Islet precursor cell (in vitro differentiated cells): ENCODE data around the gene LIMS2.

Experiments used
- DNase-seq: peaks from one replicate; pipeline ENCODE4 v3.0.0-alpha.2; 2018

Gene LIMS2

DNA sequence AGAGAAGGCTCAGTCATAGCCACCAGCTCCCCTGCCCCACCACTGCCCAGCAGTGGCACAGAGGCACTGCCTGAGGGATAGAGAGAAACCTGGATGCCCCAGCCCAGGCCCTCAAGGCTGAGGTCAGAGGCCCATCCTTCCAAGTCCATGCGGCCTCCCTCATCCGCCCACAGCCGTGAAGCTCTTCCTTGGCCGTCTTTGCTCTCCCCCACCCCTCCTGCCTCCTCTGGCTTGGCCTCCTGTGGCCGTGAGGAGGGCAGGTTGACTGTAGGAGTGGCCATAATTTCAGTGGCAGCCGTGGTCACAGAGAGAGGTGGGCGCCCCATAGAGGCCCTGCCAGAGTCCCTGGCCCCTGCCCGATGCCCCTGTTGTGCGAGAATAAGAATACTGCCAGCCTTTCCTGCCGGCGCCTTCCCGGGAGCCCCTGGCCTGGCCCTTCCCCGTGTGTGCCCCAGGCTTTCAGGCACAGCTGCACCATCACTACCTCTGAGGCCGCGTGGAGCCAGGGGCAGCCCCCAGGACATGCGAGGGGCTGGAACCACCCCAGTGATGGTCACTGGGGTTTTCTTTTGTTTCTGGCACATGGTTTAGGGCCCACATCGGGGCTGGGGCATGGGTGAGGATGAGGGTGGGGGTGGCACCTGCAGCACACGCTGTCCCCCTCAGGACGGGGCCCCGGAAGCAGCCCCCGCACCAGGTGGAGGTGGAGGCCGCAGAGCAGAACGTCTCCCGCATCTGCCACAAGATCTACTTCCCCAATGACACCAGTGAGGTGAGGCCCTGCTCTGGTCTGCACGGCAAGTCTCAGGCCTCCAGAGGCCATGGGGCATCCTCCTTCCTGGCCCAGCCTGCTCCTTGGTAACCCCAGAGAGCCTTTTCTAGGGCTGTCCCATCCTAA, 42.5 kb downstream of the LIMS2 start:
- DNase-seq = no peak

DNA sequence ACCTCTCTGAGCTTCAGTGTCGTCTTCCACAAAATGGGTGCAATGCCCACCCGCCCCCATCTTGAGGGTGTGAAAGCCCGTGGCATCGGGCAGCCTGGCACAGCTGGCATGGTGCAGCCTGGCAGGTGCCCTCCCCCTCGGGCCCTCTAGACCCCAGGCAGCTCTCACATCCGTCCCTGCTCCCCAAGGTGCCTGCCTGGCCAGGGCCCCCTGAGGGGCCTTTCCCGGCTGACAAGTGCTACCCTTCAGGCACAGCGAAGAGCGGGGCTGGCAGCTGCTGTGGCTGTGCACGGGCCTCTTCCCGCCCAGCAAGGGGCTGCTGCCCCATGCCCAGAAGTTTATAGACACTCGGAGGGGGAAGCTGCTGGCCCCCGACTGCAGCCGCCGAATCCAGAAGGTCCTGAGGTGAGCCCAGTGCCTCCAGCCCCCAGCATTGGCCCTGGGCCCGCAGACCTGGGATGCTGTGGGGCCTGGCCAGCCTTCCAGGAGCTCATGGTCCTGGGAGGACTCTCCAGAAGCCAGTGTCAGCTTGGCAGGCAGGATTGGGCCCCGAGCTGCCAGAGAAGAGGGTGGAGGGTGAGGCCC, 43.2 kb downstream of the LIMS2 start:
- no peak for DNase-seq

DNA sequence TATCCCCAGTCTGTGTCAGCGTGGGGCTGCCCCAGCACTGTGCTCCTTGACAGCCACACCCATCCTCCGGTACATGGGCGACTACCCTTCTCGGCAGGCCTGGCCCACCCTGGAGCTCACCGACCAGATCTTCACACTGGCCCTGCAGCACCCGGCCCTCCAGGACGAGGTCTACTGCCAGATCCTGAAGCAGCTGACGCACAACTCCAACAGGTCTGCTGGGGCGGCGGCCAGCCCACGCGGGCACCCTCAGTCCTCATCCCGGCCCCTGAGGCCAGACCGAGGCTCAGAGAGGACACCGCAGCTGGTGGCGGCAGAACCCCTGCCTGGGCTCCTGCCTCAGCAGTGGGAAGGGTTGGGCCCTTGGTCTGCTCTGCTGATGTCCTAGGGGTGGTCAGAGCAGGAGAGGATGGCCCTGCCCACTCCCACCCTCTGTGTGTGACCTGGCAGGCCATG, 43.8 kb downstream of the LIMS2 start:
- no peak for DNase-seq

DNA sequence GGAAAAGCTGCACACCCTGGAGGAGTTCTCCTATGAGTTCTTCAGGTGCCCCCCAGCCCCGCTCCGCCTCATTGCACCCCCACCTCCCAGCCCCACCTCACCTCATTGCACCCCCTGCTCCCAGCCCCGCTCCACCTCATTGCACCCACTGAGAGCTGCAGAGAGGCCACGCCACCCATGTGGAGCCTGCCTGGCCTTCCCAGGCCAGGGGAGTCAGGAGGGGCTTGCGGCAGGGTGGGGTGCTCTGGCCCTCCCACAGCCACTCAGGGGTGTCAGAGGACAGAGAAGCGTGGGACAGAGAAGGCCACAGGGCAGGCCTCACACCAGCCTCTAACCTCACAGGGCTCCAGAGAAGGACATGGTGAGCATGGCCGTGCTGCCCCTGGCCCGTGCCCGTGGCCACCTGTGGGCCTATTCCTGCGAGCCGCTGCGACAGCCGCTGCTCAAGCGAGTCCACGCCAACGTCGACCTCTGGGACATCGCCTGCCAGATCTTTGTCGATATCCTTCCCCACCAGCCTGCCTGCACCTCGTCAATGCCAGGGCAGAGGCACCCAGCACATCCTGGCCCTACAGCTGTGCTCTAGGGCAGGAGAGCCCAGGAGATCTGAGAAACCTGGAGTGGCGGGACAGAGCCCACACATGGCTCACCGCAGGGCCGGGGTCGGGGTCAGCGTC, 44.3 kb downstream of the LIMS2 start:
- DNase-seq = no peak

DNA sequence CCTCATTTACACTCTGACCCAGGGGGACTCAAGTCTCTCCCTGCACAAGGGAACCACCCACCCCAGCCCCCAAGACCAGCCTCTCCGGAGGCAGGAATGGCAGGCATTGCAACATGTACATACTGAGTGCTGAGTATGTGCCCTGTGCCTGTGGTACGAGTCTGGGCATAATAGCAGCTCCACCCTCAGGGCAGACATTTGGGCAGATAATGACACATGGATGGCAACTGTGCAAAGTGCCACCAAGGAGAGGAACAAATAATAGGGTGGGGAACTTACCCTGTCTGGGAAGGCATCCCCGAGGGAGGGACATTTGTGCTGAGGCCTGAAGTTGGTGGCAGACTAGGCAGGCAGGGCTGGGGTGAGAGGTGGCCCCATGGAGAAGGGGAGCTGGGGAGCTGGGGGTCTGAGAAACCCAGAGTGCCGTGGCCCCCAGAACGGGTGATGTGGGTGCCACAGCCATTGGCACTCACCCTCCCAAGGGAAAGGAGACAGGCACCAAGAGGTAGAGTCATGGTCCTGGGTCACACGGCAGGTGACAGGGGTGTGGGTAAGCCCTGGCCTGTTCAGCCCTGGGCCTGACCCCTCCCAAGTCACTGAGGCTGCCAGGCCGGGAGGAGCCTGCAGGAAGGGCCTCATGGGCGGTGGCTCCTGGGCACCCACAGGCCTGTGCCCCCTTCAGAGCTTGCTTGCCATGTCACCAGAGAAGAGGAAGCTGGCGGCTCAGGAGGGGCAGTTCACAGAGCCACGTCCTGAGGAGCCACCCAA, 45.0 kb downstream of the LIMS2 start:
- no peak for DNase-seq

DNA sequence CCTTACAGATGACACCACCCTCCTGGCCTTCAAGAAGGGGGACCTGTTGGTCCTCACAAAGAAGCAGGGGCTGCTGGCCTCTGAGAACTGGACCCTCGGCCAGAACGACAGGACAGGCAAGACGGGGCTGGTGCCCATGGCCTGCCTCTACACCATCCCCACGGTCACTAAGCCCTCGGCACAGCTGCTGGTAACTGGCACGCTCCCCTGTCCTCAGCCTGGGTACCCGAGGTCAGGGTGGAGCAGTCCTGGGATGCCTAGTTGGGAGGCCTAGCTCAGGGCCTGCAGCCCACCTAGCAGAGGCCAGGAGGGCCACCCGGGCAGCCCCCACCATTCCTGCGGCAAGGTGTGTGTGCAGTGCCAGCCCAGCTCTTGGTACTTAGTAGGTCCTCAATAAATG, 45.7 kb downstream of the LIMS2 start:
- no peak for DNase-seq

DNA sequence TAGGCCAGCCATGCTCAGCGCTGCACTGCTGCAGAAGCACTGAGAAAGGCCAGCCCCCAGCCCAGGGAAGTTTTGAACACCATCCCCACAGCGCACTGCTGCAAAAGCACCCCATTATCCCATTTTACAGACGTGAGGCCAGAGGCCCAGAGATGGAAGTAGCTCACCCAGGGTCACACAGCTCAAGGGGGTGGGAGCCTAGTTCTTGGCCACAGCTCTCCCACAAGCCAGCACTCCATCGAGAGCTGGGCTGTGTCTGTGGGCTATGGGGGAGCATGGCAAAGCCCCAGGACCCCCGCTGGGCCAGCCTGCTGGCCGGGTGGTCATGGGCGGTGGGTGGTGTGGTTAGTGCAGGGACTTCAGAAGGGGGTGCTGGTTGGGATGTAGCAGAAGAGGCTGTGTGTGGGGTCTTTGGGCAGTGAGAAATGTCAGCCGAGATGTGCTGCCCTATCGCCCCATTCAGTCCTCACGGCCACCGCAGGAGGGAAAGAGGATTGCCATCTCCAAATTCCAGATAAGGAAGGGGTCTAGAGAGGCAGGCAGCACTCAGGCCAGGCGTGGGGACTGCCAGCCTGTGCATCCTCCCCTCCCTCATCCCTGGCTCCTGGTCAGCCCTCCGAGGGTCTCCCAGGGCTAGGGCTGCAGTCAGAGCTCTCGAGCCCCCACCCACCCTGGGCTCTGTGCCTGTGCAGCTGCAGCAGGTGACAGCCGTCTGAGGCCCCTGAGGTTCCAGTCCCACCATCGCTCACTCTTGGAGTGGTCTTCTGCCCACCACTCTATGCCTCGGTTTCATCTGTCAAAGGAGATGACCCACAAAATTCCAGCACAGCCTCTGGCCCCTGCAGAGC, 46.3 kb downstream of the LIMS2 start:
- no peak for DNase-seq

DNA sequence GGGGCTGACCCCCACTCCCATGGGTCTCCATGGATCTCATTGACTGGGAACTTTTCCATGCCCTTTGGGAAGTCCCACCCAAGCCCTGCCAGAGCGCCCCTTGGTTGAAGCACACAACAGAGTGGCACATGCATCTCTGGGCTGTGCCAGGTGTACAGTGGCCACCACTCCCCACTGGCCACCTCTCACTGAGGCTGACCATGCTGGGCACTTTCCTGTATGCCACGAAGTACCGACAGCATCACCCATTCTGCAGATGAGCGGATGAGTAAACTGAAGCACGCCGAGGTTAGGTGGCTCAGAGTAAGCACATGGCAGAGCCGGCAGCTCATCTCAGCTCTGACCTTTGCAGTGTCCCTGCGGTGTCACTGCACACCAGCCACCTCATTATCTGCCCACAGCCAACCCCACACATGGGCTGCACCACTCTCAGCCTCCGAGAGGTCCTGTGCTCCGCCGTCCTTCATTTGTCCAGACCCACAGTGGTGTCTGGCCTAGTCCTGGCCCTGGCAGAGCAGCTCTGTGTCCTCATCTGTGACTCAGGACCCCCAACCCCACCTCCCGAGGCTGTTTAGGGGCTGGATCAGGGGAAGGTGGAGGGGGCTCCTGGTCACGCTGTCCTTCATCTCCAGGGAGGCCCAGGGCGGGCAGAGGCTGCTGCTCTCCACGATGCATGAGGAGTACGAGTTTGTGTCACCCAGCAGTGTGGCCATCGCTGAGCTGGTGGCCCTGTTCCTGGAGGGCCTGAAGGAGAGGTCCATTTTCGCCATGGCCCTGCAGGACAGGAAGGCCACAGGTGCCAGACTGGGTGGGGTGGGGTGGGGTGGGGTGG, 47.4 kb downstream of the LIMS2 start:
- DNase-seq = no peak

DNA sequence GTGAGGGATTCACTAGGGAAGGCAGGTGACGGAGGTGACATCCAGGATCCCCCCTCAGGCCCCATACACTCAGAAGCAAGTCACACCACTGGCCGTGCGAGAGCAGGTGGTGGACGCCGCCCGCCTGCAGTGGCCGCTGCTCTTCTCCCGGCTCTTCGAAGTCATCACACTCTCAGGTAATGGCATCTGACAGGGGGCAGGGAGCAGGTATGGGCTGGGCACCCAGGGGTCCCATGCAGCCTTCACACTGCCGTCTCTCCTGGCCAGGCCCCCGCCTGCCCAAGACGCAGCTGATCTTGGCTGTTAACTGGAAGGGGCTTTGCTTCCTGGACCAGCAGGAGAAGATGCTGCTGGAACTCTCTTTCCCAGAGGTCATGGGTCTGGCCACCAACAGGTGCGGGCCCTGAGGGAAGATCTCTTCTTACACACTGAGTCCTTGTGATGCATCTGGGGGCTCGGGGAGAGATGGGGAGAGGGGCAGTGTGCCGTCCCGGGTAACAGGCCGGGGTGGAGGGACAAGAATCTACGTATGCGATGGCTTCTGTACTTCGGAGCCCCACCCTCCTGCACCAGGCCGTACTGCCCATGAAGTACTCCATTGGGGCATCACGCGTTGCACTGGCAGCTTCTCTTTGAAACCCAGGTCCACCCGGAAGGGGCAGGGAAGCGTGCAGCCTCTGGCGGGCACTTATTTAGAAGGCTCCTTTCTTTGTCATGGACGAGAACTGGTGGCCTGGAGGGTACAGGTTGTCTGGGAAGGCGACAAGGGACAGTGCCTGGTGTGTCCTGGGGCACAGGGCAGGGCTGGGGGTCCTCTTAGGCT, 48.2 kb downstream of the LIMS2 start:
- no peak for DNase-seq

DNA sequence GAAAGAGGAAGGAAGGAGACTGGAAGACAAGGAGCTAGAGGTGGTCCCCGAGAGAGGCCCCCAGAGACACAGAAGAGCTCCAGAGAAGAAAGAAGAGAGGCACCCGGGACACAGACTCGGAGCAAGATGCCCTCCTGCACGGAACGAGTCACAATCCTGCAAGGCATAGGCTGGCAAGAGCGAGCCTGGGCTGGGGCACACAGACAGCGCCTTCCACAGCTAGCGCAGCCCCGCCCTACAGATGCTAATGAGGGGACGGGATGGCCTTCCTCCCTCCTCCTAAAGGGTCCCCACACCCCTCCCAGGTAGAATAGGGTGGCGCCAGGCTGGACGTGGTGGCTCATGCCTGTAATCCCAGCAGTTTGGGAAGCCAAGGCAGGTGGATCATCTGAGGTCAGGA, 49.2 kb downstream of the LIMS2 start:
- no peak for DNase-seq

DNA sequence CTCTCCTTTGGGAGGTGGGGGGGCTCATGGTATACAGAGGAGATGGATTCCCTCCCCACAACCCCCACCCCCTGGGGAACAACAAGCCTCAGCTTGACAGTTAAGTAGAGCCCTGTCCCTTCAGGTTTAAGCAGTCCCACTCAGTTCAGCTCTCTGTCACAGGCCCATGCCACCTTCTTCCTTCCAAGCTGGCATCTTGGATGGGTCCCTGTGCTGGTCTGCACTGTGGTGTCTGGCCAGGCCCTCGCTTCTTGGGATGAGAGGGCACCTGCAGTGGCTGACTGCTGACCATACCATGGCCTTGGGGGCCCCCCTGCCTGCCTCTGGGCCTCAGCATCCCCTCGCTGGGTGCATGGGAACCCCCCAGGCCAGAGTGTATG, 49.8 kb downstream of the LIMS2 start:
- DNase-seq = no peak

DNA sequence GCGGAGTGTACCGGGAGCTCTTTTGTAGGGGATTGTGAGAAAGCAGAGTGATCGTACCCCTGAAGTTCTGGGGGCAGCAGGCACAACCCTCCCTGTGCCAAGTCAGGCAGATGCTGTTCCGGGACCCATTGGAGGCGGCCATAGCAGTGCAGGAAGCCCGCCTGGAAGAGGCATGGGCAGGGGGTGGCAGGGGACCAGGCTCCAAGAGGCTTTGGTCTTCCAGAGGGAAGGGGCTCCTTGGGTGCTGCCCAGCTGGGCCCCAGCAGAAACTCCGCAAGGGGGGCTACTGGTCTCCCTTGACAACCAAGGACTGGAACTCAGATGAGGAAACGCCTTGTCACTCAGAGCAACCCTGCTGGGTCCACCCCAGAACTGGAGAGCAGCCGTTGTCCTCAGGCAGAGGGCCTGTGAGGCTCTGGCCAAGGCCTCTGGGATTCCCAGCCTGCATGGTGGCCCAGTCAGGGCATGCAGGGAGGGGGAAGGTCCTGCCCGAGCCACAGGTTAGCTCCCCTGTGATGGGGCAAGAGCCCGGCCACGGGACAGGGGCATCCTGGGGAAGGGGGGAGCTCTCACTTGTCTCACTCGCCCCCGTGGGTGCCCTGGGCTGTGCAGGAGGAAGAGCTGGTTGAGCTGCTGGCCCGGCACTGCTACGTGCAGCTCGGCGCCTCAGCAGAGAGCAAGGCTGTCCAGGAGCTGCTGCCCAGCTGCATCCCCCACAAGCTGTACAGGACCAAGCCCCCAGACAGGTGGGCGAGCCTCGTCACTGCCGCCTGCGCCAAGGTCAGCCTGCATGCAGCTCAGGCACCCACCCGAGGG, 50.4 kb downstream of the LIMS2 start:
- no peak for DNase-seq

DNA sequence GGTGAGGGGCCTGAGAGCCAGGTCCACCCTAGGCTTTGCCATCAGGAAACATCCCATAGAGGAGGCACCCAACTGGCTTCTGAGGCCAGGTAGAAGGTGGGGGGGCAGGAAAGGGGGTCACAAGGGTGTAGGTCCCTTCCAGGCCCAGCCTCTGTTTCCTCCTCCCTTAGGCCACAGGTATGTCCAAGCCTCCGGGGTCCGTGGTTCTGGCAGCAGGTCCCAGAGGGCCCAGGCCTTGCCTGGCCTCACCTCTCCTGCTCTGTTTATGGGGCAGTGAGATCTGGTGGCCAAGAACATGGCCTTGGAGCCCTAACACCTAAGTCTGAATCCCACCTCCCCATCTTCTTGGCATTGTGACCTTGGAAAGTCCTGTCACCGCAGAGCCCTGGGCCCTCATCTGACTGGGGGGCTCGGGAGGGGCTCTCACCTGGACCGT, 51.0 kb downstream of the LIMS2 start:
- no peak for DNase-seq

DNA sequence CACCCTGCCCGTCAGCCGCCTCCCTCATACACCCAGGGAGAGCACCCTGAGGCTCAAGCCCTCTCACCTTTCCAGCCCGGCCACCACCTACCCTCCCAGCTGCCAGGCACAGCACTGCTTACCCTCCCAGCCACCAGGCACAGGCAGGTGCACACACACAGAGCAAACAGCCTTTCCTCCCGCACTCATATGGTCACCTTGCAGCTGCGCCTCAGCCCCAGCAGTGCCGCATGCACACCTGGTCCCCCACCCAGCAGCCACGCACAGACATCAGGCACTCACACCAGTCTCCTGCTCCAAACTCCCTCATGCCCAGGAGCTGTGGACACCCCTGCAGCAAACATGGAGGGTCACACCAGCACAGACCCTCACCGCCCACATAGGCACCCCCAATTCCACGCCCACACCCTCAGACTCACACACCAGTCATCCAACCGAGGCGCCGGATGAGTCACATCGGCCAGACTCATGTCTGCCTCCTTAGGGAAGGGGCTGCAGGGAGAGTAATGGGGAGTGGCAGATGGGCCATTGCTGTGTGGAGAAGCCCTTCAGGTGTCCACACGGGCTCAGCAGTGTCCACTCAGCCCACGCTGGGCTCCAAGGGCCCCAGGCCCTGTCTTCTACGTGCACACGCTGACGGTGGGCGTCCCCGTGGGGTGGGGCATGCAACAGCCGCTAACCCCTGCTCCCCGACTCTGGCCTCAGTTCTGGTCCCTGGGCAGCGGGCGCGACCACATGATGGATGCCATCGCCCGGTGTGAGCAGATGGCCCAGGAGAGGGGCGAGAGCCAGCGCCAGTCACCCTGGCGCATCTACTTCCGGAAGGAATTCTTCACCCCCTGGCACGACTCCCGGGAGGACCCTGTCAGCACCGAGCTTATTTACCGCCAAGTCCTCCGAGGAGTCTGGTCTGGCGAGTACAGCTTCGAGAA, 51.7 kb downstream of the LIMS2 start:
- DNase-seq = peak; percentile 56

DNA sequence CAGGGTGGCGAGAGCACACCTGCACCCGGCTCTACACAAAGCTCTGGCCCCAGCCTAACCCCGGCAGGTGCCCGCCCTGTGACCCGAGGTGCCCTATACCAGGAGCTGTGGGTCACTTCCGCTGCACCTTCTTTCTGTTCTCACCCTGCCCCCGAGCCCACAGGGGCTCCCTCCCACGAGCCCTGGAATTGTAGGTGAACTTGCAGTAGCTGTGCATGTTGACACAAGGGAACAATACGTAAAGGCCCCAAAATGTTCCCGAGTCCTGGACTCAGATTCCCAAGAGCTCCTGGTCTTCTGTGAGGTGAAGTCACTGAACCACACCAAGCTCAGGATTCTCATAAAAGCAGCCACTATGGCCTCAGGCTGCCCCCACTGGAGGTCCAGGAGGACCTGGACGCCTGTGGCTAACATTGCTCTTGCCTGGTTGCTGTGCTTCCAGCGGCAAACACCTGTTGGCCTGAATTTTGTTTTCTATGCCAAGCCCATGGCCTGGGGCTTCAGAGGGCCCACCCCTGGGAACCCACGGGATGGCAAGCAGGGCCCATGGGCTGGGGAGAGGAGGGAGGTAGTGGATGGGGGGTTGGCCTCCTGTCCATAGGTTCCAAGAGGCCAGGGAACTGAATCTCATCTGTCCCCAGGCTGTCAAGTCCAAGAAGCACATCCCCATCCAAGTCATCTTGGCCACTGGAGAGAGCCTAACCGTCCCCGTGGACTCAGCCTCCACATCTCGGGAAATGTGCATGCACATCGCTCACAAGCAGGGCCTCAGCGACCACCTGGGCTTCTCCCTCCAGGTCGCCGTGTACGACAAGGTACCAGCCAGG, 52.6 kb downstream of the LIMS2 start:
- peak; percentile 48 for DNase-seq

DNA sequence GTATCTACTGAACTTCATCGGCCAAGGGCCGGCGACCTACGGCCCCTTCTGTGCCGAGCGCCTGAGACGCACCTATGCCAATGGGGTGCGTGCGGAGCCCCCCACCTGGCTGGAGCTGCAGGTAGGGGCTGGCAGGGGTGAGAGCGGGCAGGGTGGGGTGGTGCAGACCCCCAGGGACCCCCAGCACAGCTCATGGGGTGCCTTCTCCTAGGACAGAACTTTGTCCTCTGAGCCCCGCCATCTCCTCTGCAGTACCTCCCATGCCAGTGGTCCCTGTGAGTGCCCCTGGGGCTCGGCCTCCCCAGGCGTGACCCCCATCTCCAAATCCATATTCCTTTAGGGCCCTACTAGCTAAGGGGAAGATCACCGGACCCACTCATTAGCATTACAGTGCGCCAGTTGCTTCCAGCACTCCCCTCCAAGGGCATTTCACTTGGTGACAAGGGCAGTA, 53.3 kb downstream of the LIMS2 start:
- peak; percentile 37 for DNase-seq

DNA sequence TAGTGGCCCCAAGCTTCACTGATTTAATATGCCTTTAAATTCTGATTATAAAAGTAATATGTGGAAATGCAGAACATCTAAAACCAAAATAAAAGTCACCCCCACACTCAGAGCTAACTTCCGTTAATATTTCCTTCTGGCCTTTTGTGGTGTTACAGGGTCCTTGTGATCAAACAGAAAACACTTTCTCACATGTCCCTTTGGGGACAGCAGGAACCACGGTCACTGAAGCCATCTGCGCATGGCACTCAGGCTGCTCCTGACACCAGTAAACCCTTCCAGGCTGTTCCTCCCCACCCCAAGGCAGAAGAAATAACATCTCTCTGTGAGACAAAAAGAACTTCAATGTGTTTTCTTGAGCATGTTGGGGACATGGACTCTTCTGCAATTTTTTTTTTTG, 54.5 kb downstream of the LIMS2 start:
- DNase-seq = peak; percentile 29
